ENCODE data around the gene OR6B3.

Gene OR6B3

DNA sequence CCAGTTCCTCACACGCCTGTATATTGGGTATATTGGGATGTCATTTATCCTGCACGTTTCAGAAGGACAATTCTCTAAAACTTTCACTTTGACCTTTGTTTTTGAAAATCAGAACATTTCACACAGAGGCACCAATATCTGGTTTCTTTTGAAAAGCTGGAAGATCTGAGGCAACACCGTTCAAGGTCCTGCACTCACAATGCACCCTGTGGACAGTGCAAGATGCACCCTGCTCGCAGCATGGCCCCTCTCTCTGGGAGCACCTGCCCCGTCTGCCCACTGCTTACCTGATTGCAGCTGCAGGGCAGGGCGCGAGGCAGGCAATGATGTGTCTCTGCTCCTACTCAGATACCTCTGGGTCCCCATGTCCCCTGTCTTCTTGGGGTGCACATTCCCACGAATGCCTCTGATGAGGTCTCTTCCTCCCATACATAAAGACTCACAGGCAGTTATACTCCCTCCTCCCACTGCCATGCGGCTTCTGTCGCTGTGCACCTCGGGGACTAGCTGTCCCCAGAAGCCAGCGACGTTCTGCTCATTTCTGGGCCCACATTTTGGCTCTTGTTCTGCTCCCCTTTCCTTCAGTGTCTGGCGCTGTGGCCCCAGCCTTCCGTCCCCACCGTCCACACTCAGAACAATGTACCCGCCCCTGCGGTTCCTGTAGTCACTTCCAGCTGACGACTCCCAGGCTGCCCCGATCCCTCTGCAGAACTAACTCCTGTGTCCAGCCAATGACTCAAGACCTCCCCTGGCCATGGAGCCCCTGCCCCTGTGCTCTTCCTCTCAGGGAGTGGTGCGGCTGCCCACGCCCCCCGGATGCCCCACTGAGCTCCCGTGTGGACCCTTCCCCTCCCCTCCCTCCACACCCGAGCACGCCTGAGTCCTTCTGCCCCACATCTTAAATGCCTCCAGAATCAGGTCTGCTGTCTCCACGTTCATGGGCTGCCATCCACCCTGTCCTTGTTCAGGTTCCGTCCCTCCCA lies at the start of gene OR6B3:
Gene OR6B3, minus strand, starts transcription at position 349 of the 983 bp plus-strand sequence.
- no peak for DNase-seq (ENCODE audit: extremely low spot score)
- TF ChIP-seq, protein P1, sequence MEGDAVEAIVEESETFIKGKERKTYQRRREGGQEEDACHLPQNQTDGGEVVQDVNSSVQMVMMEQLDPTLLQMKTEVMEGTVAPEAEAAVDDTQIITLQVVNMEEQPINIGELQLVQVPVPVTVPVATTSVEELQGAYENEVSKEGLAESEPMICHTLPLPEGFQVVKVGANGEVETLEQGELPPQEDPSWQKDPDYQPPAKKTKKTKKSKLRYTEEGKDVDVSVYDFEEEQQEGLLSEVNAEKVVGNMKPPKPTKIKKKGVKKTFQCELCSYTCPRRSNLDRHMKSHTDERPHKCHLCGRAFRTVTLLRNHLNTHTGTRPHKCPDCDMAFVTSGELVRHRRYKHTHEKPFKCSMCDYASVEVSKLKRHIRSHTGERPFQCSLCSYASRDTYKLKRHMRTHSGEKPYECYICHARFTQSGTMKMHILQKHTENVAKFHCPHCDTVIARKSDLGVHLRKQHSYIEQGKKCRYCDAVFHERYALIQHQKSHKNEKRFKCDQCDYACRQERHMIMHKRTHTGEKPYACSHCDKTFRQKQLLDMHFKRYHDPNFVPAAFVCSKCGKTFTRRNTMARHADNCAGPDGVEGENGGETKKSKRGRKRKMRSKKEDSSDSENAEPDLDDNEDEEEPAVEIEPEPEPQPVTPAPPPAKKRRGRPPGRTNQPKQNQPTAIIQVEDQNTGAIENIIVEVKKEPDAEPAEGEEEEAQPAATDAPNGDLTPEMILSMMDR (IDR thresholded peaks at IDR 0.05; ENCODE audit: control extremely low read depth, extremely low read depth, low read depth, missing control alignments): no peak
- ChIA-PET POLR2A (no interaction called here), CTCF (interaction anchor here (0.9 to 1.2 kb wide), 2 partner anchors 9 to 90 kb away, joined by 3 read pairs; no protein-coding TSS in a partner anchor)

DNA sequence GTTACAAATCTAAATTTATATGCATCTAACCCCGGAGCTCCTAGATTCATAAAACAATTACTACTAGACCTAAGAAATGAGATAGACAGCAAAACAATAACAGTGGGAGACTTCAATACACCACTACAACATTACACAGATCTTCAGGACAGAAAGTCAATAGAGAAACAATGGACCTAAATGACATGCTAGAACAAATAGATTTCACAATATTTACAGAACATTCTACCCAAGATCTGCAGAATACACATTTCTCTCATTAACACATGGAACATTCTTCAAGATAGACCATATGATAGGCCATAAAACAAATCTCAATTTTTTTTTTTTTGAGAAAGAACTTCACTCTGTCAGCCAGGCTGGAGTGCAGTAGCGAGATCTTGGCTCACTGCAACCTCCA lies 45.0 kb upstream of the OR6B3 start:
- TF ChIP-seq, protein P1 (IDR thresholded peaks at IDR 0.05; ENCODE audit: control extremely low read depth, extremely low read depth, low read depth, missing control alignments): no peak
- ChIA-PET CTCF (interaction anchor here (1.4 kb wide), 1 partner anchor 10 kb away, joined by 4 read pairs; no protein-coding TSS in a partner anchor), POLR2A (no interaction called here)
- DNase-seq (ENCODE audit: extremely low spot score): no peak

DNA sequence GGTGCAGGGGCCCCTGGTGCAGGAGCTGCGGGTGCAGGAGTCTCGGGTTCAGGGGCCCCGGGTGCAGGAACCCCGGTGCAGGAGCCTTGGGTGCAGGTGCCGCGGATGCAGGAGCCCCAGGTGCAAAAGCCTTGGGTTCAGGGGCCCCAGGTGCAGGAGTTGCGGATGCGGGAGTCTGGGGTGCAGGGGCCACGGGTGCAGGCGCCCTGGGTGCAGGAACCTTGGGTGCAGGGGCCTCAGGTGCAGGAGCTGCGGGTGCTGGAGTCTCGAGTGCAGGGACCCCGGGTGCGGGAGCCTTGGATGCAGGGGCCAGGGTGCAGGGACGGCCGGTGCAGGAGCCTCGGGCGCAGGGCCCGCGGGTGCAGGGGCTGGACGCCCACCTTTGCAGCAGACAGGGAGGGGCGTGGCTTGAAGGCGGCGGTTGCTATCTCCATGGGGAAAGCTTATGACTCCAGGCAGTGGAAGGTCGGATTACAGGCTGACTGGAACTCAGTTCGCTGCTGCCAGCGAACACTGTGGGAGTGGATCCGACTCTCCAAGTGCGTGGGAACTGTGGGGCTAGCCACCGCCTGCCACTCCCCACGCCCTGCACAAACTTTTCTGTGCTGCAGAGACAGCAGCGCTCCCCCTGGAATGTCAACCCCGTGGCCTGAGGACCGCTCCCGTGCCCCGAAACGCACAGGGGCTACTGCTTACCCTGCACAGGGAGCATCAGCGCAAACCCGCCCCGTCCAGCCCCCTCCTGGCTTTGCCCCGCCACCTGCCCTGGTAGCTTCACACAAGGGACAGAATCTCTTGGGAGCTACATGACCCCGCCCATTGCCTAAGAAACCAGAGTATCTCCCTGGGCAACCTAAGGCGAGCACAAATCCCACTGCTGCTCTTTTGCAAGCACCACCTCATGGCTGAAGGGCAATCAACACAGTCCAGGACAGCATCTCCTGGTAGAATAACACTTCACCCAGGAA lies 42.5 kb upstream of the OR6B3 start:
- no peak for DNase-seq (ENCODE audit: extremely low spot score)
- POLR2A ChIA-PET: no interaction called here
- TF ChIP-seq, protein P1 (IDR thresholded peaks at IDR 0.05; ENCODE audit: control extremely low read depth, extremely low read depth, low read depth, missing control alignments): no peak
- CTCF ChIA-PET: no interaction called here

DNA sequence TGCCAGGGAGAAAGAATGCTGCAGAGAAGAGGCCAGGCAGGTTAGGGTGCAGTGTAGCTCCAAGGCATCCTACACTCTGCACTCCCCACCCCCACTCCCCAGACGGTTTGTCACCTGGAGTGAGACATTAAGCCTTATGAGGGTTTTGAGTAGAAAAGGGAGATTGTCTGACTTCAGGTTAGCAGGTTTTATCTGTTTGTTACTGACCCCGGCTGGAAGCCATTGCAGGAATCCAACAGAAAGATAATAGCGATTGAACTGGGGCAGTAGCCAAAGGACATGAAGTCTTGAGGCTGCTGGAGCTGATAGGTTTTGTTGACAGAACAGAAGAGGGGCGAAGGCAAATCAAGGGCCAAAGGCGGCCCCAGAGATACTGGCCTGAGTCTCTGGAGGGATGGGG lies 36.0 kb upstream of the OR6B3 start:
- ChIA-PET CTCF (interaction anchor here (1.0 kb wide), 1 partner anchor 14 kb away, joined by 3 read pairs; no protein-coding TSS in a partner anchor), POLR2A (no interaction called here)
- no peak for DNase-seq (ENCODE audit: extremely low spot score)
- TF ChIP-seq, protein P1 (IDR thresholded peaks at IDR 0.05; ENCODE audit: control extremely low read depth, extremely low read depth, low read depth, missing control alignments): no peak

DNA sequence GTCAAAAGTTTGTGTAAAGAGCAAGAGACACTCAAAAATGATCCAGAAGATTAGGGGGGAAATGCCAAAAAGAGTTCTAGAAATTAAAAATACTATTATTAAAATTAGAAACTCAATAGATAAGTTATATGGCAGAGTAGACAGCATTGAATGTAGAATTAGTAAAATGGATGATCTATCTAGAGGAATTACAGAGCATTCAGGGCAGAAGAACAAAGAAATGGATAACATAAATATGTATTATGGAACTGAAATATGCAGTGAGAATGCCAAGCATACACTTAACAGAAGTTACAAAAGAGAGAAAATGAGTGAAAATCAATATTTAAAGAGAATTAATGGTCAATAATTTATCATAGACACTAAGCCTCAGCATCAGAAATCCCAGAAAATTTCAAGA lies 33.2 kb upstream of the OR6B3 start:
- TF ChIP-seq, protein P1 (IDR thresholded peaks at IDR 0.05; ENCODE audit: control extremely low read depth, extremely low read depth, low read depth, missing control alignments): no peak
- no peak for DNase-seq (ENCODE audit: extremely low spot score)
- CTCF ChIA-PET: no interaction called here
- POLR2A ChIA-PET: no interaction called here

DNA sequence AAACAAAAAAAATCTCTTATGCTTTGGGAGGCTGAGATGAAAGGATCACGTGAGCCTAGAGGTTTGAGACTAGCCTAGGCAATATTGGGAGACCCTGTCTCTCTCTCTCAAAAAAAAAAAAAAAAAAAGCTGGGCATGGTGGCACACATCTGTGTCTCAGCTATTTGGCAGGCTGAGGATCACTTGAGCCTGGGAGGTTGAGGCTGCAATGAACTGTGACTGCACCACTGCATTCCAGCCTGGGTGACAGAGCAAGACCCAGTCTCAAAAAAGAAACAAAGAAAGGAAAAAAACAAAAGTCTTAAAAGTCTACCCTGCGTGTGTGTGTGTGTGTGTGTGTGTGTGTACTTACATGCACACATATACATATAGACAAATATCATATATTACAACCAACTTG lies 25.3 kb upstream of the OR6B3 start:
- POLR2A ChIA-PET: no interaction called here
- TF ChIP-seq, protein P1 (IDR thresholded peaks at IDR 0.05; ENCODE audit: control extremely low read depth, extremely low read depth, low read depth, missing control alignments): no peak
- no peak for DNase-seq (ENCODE audit: extremely low spot score)
- CTCF ChIA-PET: no interaction called here
